WTC11 (cell line): ENCODE results near the gene PANK4.

Source experiments
- CREB1 ChIP-seq: sonication (generic); formaldehyde crosslinking; IDR thresholded peaks from 2 replicates; pipeline ENCODE4 v1.8.0; 2023; ENCODE audit warnings: mild to moderate bottlenecking, missing genetic modification reagents
- CREM ChIP-seq: sonication (generic); formaldehyde crosslinking; IDR thresholded peaks from 2 replicates; pipeline ENCODE4 v1.8.1; 2022; ENCODE audit warnings: mild to moderate bottlenecking, missing genetic modification reagents, moderate library complexity
- CTCF ChIP-seq: fragments of 200-600 bp; IDR thresholded peaks from 2 replicates; pipeline ENCODE4 v1.8.0; 2022; ENCODE audit warnings: antibody characterized with exemption
- ETV6 ChIP-seq: sonication (generic); formaldehyde crosslinking; IDR thresholded peaks from 2 replicates; pipeline ENCODE4 v1.8.1; 2022; ENCODE audit warnings: mild to moderate bottlenecking, missing genetic modification reagents
- FOXK1 ChIP-seq: sonication (generic); formaldehyde crosslinking; IDR thresholded peaks from 2 replicates; pipeline ENCODE4 v1.8.0; 2022; ENCODE audit warnings: mild to moderate bottlenecking, moderate library complexity, missing genetic modification reagents
- FOXP1 ChIP-seq: sonication (generic); formaldehyde crosslinking; IDR thresholded peaks from 2 replicates; pipeline ENCODE4 v1.8.0; 2022; ENCODE audit warnings: missing genetic modification reagents, mild to moderate bottlenecking, moderate library complexity, borderline replicate concordance
- NR2C2 ChIP-seq: sonication (generic); formaldehyde crosslinking; IDR thresholded peaks from 2 replicates; pipeline ENCODE4 v1.8.0; 2022; ENCODE audit warnings: mild to moderate bottlenecking, missing genetic modification reagents
- ZNF416 ChIP-seq: fragments of 250-450 bp; sonication (Bioruptor Pico); IDR thresholded peaks from 2 replicates; pipeline ENCODE4 v1.9.0; 2021; ENCODE audit warnings: mild to moderate bottlenecking, inconsistent platforms

- TF ChIP-seq FOXP1 (CRISPR knock-in tag) (no peak), CREB1 (CRISPR knock-in tag) (no peak), CTCF (no peak), CREM (no peak), FOXK1 (CRISPR knock-in tag) (no peak), ETV6 (CRISPR knock-in tag) (no peak), ZNF416 (CRISPR knock-in tag) (no peak), NR2C2 (CRISPR knock-in tag) (no peak)
These were observed 29.4 kb upstream of the PANK4 start for GRCh38 chr1:2555634-2556276.
